ENCODE measurements around the gene ZDHHC4. TPM values are rescaled to one million over a fixed set of nuclear protein-coding genes. Genes with fewer than 3 reads are reported as not detected.

Gene ZDHHC4
- total and polyA plus RNA-seq, 2 of the 13 experiments (the other 11 are each of a cell fraction or from before 2014, with no cell fraction given), result 83.2 to 188 TPM

GRCh38 chr7:6571160-6571779 is 6.0 kb upstream of the ZDHHC4 start (continued):
- TF ChIP-seq ZNF503 (CRISPR knock-in tag; IDR thresholded peaks at IDR 0.05) (no peak), ZBTB44 (CRISPR knock-in tag; IDR thresholded peaks at IDR 0.05) (no peak), PRDM4 (CRISPR knock-in tag; IDR thresholded peaks at IDR 0.05; ENCODE audit: borderline replicate concordance) (no peak), PHF8 (CRISPR knock-in tag; IDR thresholded peaks at IDR 0.05) (0 out of 2 replicates have a peak, but pooled peaks have one; percentile 9), CHD4 (IDR thresholded peaks at IDR 0.05; ENCODE audit: borderline replicate concordance, low read length) (no peak), DMAP1 (CRISPR knock-in tag; IDR thresholded peaks at IDR 0.05) (no peak), ZFAT (CRISPR knock-in tag; conservative IDR thresholded peaks at IDR 0.05) (no peak), PHF21A (CRISPR knock-in tag; IDR thresholded peaks at IDR 0.05) (no peak), ZNF280B (CRISPR knock-in tag; IDR thresholded peaks at IDR 0.05; ENCODE audit: borderline replicate concordance) (no peak), ZNF350 (CRISPR knock-in tag; IDR thresholded peaks at IDR 0.05; ENCODE audit: borderline replicate concordance, low read depth) (no peak), ZNF768 (CRISPR knock-in tag; IDR thresholded peaks at IDR 0.05) (no peak), ZNF33B (CRISPR knock-in tag; IDR thresholded peaks at IDR 0.05) (no peak), IKZF4 (CRISPR knock-in tag; IDR thresholded peaks at IDR 0.05; ENCODE audit: borderline replicate concordance, low read depth, not compliant biosample characterization) (no peak), DRAP1 (CRISPR knock-in tag; IDR thresholded peaks at IDR 0.05) (no peak), ISL2 (CRISPR knock-in tag; IDR thresholded peaks at IDR 0.05) (0 out of 2 replicates have a peak, but pooled peaks have one; percentile 23), ZNF121 (CRISPR knock-in tag; IDR thresholded peaks at IDR 0.05) (no peak), STAT5B (CRISPR knock-in tag; IDR thresholded peaks at IDR 0.05) (no peak), KLF11 (CRISPR knock-in tag; IDR thresholded peaks at IDR 0.05) (no peak), MYC (CRISPR knock-in tag; IDR thresholded peaks at IDR 0.05; ENCODE audit: borderline replicate concordance) (no peak), ZNF317 (CRISPR knock-in tag; IDR thresholded peaks at IDR 0.05) (no peak), ZBTB14 (CRISPR knock-in tag; IDR thresholded peaks at IDR 0.05) (no peak)
